IMR-90 (cell line): ENCODE data around the gene FBRSL1. TPM values are rescaled to one million over a fixed set of nuclear protein-coding genes. Genes with fewer than 3 reads are reported as not detected.

Experiments
- ATAC-seq: fragments of 200-7000 bp; cut with Tn5 transposase; 2 replicates; pipeline ENCODE4 v1.9.1; 2020; ENCODE audit warnings: low read depth, mild to moderate bottlenecking, moderate library complexity
- Bru-seq: library from RNA; stranded (reverse); fragments of 400-500 nt; gene quantifications from one replicate; lab custom pipeline; 2021; lab: Mats Ljungman, UMichigan
- BruChase-seq, 2 experiments: library from RNA; stranded (reverse); fragments of 400-500 nt; gene quantifications; one replicate each; lab custom pipeline; 2021; lab: Mats Ljungman, UMichigan
- BruUV-seq: library from RNA; stranded (reverse); fragments of 400-500 nt; replicated peaks from 2 replicates; lab custom pipeline; 2021; lab: Mats Ljungman, UMichigan
- CTCF ChIA-PET: fragments of 300-600 bp; formaldehyde crosslinking; extraction: SDS; loops from one replicate; lab custom pipeline; 2021; ENCODE audit warnings: antibody characterized with exemption; lab: Yijun Ruan, JAX
- POLR2A ChIA-PET: fragments of 300-600 bp; sonication (Branson Sonifier 250); formaldehyde crosslinking; loops from one replicate; lab custom pipeline; 2022; ENCODE audit warnings: antibody characterized with exemption; ENCODE audit not compliant: unreplicated experiment; lab: Charles Lee
- DNase-seq: peaks from one replicate; pipeline ENCODE4 v3.0.0; 2013
- H2AFZ ChIP-seq: replicated peaks from 2 replicates; pipeline ENCODE3; 2013; ENCODE audit warnings: low read length, mild to moderate bottlenecking; ENCODE audit not compliant: poor library complexity
- H2AK5ac ChIP-seq: 2 replicates; pipeline ENCODE4 v1.6.1; 2013; ENCODE audit warnings: low read depth, low read length, inconsistent platforms
- H2AK9ac ChIP-seq: replicated peaks from 2 replicates; pipeline ENCODE3; 2013; ENCODE audit warnings: mild to moderate bottlenecking, low read depth, low read length, moderate library complexity; ENCODE audit not compliant: poor library complexity
- H2BK120ac ChIP-seq: 2 replicates; pipeline ENCODE4 v1.6.1; 2013; ENCODE audit warnings: low read depth, low read length, inconsistent platforms
- H2BK15ac ChIP-seq: 3 replicates; pipeline ENCODE4 v1.6.1; 2013; ENCODE audit warnings: low read depth, low read length, inconsistent platforms
- H2BK20ac ChIP-seq: 2 replicates; pipeline ENCODE4 v1.6.1; 2013; ENCODE audit warnings: low read depth, mild to moderate bottlenecking, inconsistent platforms, low read length, moderate library complexity
- H2BK5ac ChIP-seq: 2 replicates; pipeline ENCODE4 v1.6.1; 2013; ENCODE audit warnings: mild to moderate bottlenecking, low read depth, low read length, inconsistent platforms; ENCODE audit not compliant: poor library complexity, severe bottlenecking
- H3K14ac ChIP-seq: replicated peaks from 2 replicates; pipeline ENCODE4 v1.6.1; 2013; ENCODE audit warnings: low read depth, low read length, inconsistent platforms
- H3K18ac ChIP-seq: 2 replicates; pipeline ENCODE4 v1.6.1; 2013; ENCODE audit warnings: low read depth, low read length, control low read depth
- H3K23ac ChIP-seq: 2 replicates; pipeline ENCODE4 v1.6.1; 2013; ENCODE audit warnings: low read depth, low read length, inconsistent platforms
- H3K27ac ChIP-seq: 2 replicates; pipeline ENCODE4 v1.5.1; 2013; ENCODE audit warnings: mild to moderate bottlenecking, control low read depth, low read length; ENCODE audit not compliant: insufficient read depth
- H3K27me3 ChIP-seq: 2 replicates; pipeline ENCODE4 v1.6.1; 2013; ENCODE audit warnings: low read length; ENCODE audit not compliant: control insufficient read depth, insufficient read depth
- H3K36me3 ChIP-seq: 2 replicates; pipeline ENCODE4 v1.6.1; 2013; ENCODE audit warnings: low read length, mixed read lengths; ENCODE audit not compliant: control insufficient read depth, insufficient read depth
- H3K4ac ChIP-seq: 2 replicates; pipeline ENCODE4 v1.6.1; 2013; ENCODE audit warnings: low read depth, low read length, inconsistent platforms
- H3K4me1 ChIP-seq: 2 replicates; pipeline ENCODE4 v1.6.1; 2013; ENCODE audit warnings: low read length, mixed read lengths; ENCODE audit not compliant: control insufficient read depth, insufficient read depth
- H3K4me2 ChIP-seq: 2 replicates; pipeline ENCODE4 v1.6.1; 2013; ENCODE audit warnings: low read depth, mild to moderate bottlenecking, control low read depth, low read length, moderate library complexity
- H3K4me3 ChIP-seq: 2 replicates; pipeline ENCODE4 v1.5.1; 2013; ENCODE audit warnings: low read depth, mild to moderate bottlenecking, control low read depth, low read length, moderate library complexity; ENCODE audit not compliant: insufficient read depth
- H3K56ac ChIP-seq: 2 replicates; pipeline ENCODE4 v1.6.1; 2013; ENCODE audit warnings: low read length, inconsistent platforms; ENCODE audit not compliant: insufficient read depth; ENCODE audit errors: extremely low read depth
- H3K79me1 ChIP-seq, 2 experiments: 2 replicates each; pipeline ENCODE4 v1.6.1; 2013; ENCODE audit warnings: low read length in 2 of 2, inconsistent platforms in 1 of 2, low read depth in 1 of 2
- H3K9ac ChIP-seq: 2 replicates; pipeline ENCODE4 v1.6.1; 2013; ENCODE audit warnings: low read depth, low read length, control low read depth
- H3K9me1 ChIP-seq: 2 replicates; pipeline ENCODE4 v1.6.1; 2013; ENCODE audit warnings: low read length, inconsistent platforms; ENCODE audit not compliant: insufficient read depth
- H3K9me3 ChIP-seq: 2 replicates; pipeline ENCODE4 v1.6.1; 2013; ENCODE audit warnings: low read length; ENCODE audit not compliant: control insufficient read depth, insufficient read depth
- H4K20me1 ChIP-seq: 2 replicates; pipeline ENCODE4 v1.6.1; 2013; ENCODE audit warnings: low read length, inconsistent platforms; ENCODE audit not compliant: insufficient read depth
- H4K5ac ChIP-seq: 2 replicates; pipeline ENCODE4 v1.6.1; 2013; ENCODE audit warnings: mild to moderate bottlenecking, low read depth, low read length, control low read depth
- H4K8ac ChIP-seq, 2 experiments: 2 replicates each; pipeline ENCODE4 v1.6.1; 2013; ENCODE audit warnings: low read depth in 2 of 2, low read length in 2 of 2, control low read depth in 1 of 2, inconsistent platforms in 1 of 2
- H4K91ac ChIP-seq: 2 replicates; pipeline ENCODE4 v1.6.1; 2013; ENCODE audit warnings: low read depth, low read length, inconsistent platforms; ENCODE audit not compliant: insufficient read depth
- BHLHE40 ChIP-seq: fragments of 150-350 bp; IDR thresholded peaks from 2 replicates; pipeline ENCODE4 v1.6.1; 2016; ENCODE audit warnings: mild to moderate bottlenecking, low read depth, low read length
- CEBPB ChIP-seq: IDR thresholded peaks from 2 replicates; pipeline ENCODE4 v1.6.1; 2012; ENCODE audit warnings: low read depth, low read length, improper control_type of control experiment
- CHD1 ChIP-seq: IDR thresholded peaks from 2 replicates; pipeline ENCODE4 v1.6.1; 2012; ENCODE audit warnings: low read depth, low read length, improper control_type of control experiment
- FOS ChIP-seq: fragments of 150-350 bp; IDR thresholded peaks from 2 replicates; pipeline ENCODE4 v1.6.1; 2016; ENCODE audit warnings: low read depth, low read length
- MAZ ChIP-seq: IDR thresholded peaks from 2 replicates; pipeline ENCODE4 v1.6.1; 2012; ENCODE audit warnings: low read depth, mild to moderate bottlenecking, low read length, improper control_type of control experiment, moderate library complexity, borderline replicate concordance
- POLR2A ChIP-seq: IDR thresholded peaks from 2 replicates; pipeline ENCODE4 v1.6.1; 2012; ENCODE audit warnings: mild to moderate bottlenecking, low read depth, low read length
- RAD21 ChIP-seq: IDR thresholded peaks from 2 replicates; pipeline ENCODE4 v1.6.1; 2012; ENCODE audit warnings: low read length, improper control_type of control experiment
- RCOR1 ChIP-seq: IDR thresholded peaks from 2 replicates; pipeline ENCODE4 v1.6.1; 2012; ENCODE audit warnings: mild to moderate bottlenecking, low read length, improper control_type of control experiment; ENCODE audit not compliant: insufficient replicate concordance
- RFX5 ChIP-seq: IDR thresholded peaks from 2 replicates; pipeline ENCODE4 v1.8.0; 2012; ENCODE audit warnings: low read depth, mild to moderate bottlenecking, low read length, moderate library complexity
- SMC3 ChIP-seq: fragments of 150-350 bp; IDR thresholded peaks from 2 replicates; pipeline ENCODE4 v1.6.1; 2016; ENCODE audit warnings: low read depth, mild to moderate bottlenecking, antibody characterized with exemption, low read length, moderate library complexity
- WGBS, 2 experiments: methylation state at CpG; one replicate each; pipeline versions ENCODE4 v1.1.5 to v1.1.7; 2013; ENCODE audit warnings: missing lambda C conversion rate in 2 of 2; ENCODE audit not compliant: insufficient read length in 1 of 2; ENCODE audit errors: extremely low coverage in 2 of 2; 5-methylcytosine and 5-hydroxymethylcytosine counted together
- dilution Hi-C: fragments of 300-500 bp; cut with HindIII; formaldehyde crosslinking; loops from one replicate; pipeline ENCODE4 v1.14.3; 2018; ENCODE audit warnings: low sequenced_read_pairs; ENCODE audit not compliant: unreplicated experiment
- in situ Hi-C: fragments of 300-500 bp; cut with MboI; formaldehyde crosslinking; loops from 3 replicates; pipeline ENCODE4 v1.14.3; 2019; ENCODE audit warnings: low sequenced_read_pairs, inconsistent platforms, mixed read lengths
- intact Hi-C: fragments of 100-400 bp; cut with micrococcal nuclease; formaldehyde crosslinking; loops from 2 replicates; pipeline ENCODE4 v1.10.0; 2022
- long read RNA-seq: library from polyadenylated mRNA; unstranded; transcript quantifications from one replicate; pipeline ENCODE4 v2.0.0, GENCODE V29; 2021; ENCODE audit not compliant: unreplicated experiment
- polyA plus RNA-seq, 3 experiments: library from polyadenylated mRNA; depleted of rRNA; stranded (reverse); fragments of >200 nt; gene quantifications; 2 replicates each; pipeline ENCODE4 v1.2.3, GENCODE V29; 2012; ENCODE audit warnings: low replicate concordance in 1 of 3
- total RNA-seq: library from RNA; depleted of rRNA; stranded (reverse); fragments of >200 nt; gene quantifications from 2 replicates; pipeline ENCODE4 v1.2.3, GENCODE V29; 2012; rRNA removed
- TF ChIP-seq, protein P1 (sequence below): fragments of 150-350 bp; IDR thresholded peaks from 2 replicates; pipeline ENCODE4 v1.6.1; 2016; ENCODE audit warnings: low read depth, mild to moderate bottlenecking, low read length, moderate library complexity, borderline replicate concordance

Gene FBRSL1
- 0.36 and 0.83 TPM in 2 replicates for total RNA-seq
- 10.8 and 12.9 TPM in 2 replicates for polyA plus RNA-seq (2012; rRNA removed)
- polyA plus RNA-seq (2012; cell fraction: cytosol; rRNA removed) = 9.9 and 14.5 TPM in 2 replicates
- polyA plus RNA-seq (2012; cell fraction: nucleus; rRNA removed; ENCODE audit: low replicate concordance) = 30.2 and 71.7 TPM in 2 replicates
- percentile 63 among the genes with signal in this experiment for Bru-seq, nascent RNA
- BruChase-seq, experiment 1, labeled RNA remaining after a 6-hour chase = percentile 65 among the genes with signal in this experiment
- BruChase-seq, experiment 2, labeled RNA remaining after a 2-hour chase = percentile 65 among the genes with signal in this experiment
- long read RNA-seq, partial matches to known transcripts = 21 of 31 reads
- long read RNA-seq, other reads (novel, unspliced or antisense) = 10 of 31 reads

GRCh38 chr12:132489602-132490266, at the start of gene FBRSL1:
Gene FBRSL1 (plus strand): TSS chr12:132490151.
- Histone ChIP-seq H2AFZ (peak within 1 kb of the TSS; percentile 92), H3K4ac (no peak within 1 kb of the TSS), H3K4me2 (peak within 1 kb of the TSS; percentile 97), H2BK20ac (no peak within 1 kb of the TSS), H4K20me1 (peaks cover 40% of the 10 kb centered on the region), H3K4me3 (peak within 1 kb of the TSS; percentile 91), H3K9ac (peak within 1 kb of the TSS; percentile 19), H4K5ac (no peak within 1 kb of the TSS), H2AK5ac (no peak within 1 kb of the TSS), H3K36me3 (0 out of 2 replicates have a peak, but pooled peaks cover 1% of the 10 kb centered on the region), H4K91ac (no peak within 1 kb of the TSS), H2BK120ac (no peak within 1 kb of the TSS), H3K79me1 (peaks cover 5 to 37% of the 10 kb centered on the region in 2 experiments), H3K9me1 (no peaks in the 10 kb centered on the region), H3K4me1 (peaks cover 13% of the 10 kb centered on the region; the same call in 1 of the 2 replicates), H3K27ac (peak within 1 kb of the TSS; percentile 17; the same call in 1 of the 2 replicates), H3K23ac (peak within 1 kb of the TSS; percentile 1; the same call in 1 of the 2 replicates), H2BK15ac (no peak within 1 kb of the TSS), H2AK9ac (peak within 1 kb of the TSS; percentile 68), H2BK5ac (no peak within 1 kb of the TSS), H3K56ac (no peak within 1 kb of the TSS), H3K18ac (no peak within 1 kb of the TSS), H3K9me3 (no peaks in the 10 kb centered on the region), H4K8ac (no peak within 1 kb of the TSS), H3K14ac (0 out of 2 replicates have a peak within 1 kb of the TSS, but pooled peaks have one; percentile 68), H3K27me3 (peaks cover 3% of the 10 kb centered on the region)
- 1% methylated on average over 12 of the region's 96 CpGs; no CpG with 5 or more reads in 1 of the 2 experiments for WGBS, 2 experiments
- in situ Hi-C loops = no loop called here
- no TSS peak for BruUV-seq
- DNase-seq = peak; percentile 80
- CTCF ChIA-PET = no interaction called here
- TF ChIP-seq CEBPB (no peak), BHLHE40 (peak; percentile 50; the same call in 1 of the 2 replicates), RFX5 (no peak), SMC3 (no peak), MAZ (peak; percentile 5; the same call in 1 of the 2 replicates), RCOR1 (no peak), RAD21 (no peak), POLR2A (no peak), FOS (no peak), CHD1 (no peak)
- TF ChIP-seq, protein P1, sequence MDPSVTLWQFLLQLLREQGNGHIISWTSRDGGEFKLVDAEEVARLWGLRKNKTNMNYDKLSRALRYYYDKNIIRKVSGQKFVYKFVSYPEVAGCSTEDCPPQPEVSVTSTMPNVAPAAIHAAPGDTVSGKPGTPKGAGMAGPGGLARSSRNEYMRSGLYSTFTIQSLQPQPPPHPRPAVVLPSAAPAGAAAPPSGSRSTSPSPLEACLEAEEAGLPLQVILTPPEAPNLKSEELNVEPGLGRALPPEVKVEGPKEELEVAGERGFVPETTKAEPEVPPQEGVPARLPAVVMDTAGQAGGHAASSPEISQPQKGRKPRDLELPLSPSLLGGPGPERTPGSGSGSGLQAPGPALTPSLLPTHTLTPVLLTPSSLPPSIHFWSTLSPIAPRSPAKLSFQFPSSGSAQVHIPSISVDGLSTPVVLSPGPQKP = no peak
- POLR2A ChIA-PET = no interaction called here
- dilution Hi-C loops = no loop called here
- intact Hi-C loops = loop anchor here (2.0 kb wide), 1 partner anchor 71 kb away; no protein-coding TSS in a partner anchor
- ATAC-seq = peak; percentile 93
